Measurements from ENCODE around the gene FAM228A.

The FAM228A gene

DNA sequence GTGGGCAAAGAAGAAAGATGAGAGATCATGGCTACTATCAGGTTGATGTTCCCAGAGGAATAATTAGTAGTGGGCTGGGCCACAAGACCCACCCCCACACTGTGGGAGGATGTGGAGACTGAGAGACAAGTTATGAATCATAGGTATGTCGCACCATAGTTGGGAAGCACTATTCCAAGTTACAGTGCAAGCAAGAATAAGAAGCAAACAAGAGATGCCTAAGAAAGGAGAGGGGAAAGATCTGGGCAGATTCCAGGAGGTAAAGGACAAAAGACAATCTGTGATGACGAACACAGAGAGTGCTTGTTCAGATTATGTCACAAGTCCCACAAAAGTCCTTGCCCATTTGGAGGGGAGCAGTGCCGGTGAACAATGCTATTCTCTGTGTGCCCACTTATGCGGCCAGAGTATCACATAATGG, 56.6 kb downstream of the FAM228A start:
- no peak for DNase-seq

- DNase-seq: no peak
Observed at GRCh38 chr2:24233321-24233720, 58.5 kb downstream of the FAM228A start.

DNA sequence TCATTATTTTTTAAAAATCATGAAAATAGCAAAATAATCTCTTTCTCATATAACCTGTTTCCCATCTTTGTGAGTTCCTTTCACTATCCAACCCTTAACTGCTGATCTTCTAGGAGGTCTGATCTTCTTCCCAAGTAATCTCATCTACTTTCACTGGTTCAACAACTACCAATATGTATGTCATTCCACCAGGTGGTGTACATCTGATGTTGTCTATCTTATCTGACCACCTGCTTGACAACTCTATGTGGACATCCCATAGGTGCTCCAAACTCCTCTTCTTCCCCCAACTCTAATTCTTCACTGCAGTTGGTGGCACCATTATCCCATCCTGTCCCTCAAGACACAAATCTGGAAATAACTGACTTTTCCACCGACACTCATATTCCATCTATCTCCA, 62.5 kb downstream of the FAM228A start:
- DNase-seq: peak; percentile 52

- DNase-seq: peak; percentile 85
Observed at GRCh38 chr2:24238158-24238557, 63.3 kb downstream of the FAM228A start.

- peak; percentile 6 for DNase-seq
Observed at GRCh38 chr2:24239553-24239952, 64.7 kb downstream of the FAM228A start.

Data from DMS53 (cell line).